ENCODE measurements around the gene PTER. TPM values are rescaled to one million over a fixed set of nuclear protein-coding genes. Genes with fewer than 3 reads are reported as not detected.

PTER gene
- total RNA-seq, 6 experiments from 2014 or later = 8.5 to 31.8 (median 12.2) TPM

GRCh38 chr10:16441173-16441840 is 4.5 kb downstream of the PTER start:
- no peaks in the 10 kb centered on the region for H3K27me3 ChIP-seq
- H3K27ac ChIP-seq = no peak overlapping the region
- H3K4me1 ChIP-seq = peaks cover 0 to 23% (median 7%) of the 10 kb centered on the region in 4 donors
- WGBS (ENCODE audit: insufficient coverage, low coverage, low lambda C conversion rate, missing lambda C conversion rate) = 75% methylated on average over 9 of the region's 9 CpGs
- no peak for TF ChIP-seq POLR2A (IDR thresholded peaks at IDR 0.05)
- intact Hi-C loops (cut with DNase I) = no loop called here
- no peak overlapping the region for H3K4me3 ChIP-seq
- no peaks in the 10 kb centered on the region for H3K9me3 ChIP-seq
- ATAC-seq (no peak), DNase-seq (no peak)
- H3K36me3 ChIP-seq = no peaks in the 10 kb centered on the region

GRCh38 chr10:16442914-16443313 is 6.1 kb downstream of the PTER start:
- no peak for ATAC-seq
- H3K27me3 ChIP-seq = no peaks in the 10 kb centered on the region
- WGBS (ENCODE audit: insufficient coverage, low coverage, low lambda C conversion rate, missing lambda C conversion rate) = 100% methylated on average over 1 of the region's 1 CpG
- H3K4me3 ChIP-seq = no peak overlapping the region
- no peaks in the 10 kb centered on the region for H3K36me3 ChIP-seq
- no peak overlapping the region for H3K27ac ChIP-seq
- H3K9me3 ChIP-seq = no peaks in the 10 kb centered on the region
- no peak for DNase-seq
- intact Hi-C loops (cut with DNase I) = no loop called here
- TF ChIP-seq POLR2A (IDR thresholded peaks at IDR 0.05) (no peak), CTCF (IDR thresholded peaks at IDR 0.05) (no peak)
- peaks cover 0 to 17% (median 7%) of the 10 kb centered on the region in 4 donors for H3K4me1 ChIP-seq

GRCh38 chr10:16445770-16446469 is 9.1 kb downstream of the PTER start:
- Histone ChIP-seq H3K9me3 (no peaks in the 10 kb centered on the region), H3K36me3 (no peaks in the 10 kb centered on the region), H3K27ac (no peak overlapping the region), H3K4me1 (peaks cover 0 to under 1% (median 0%) of the 10 kb centered on the region in 4 donors), H3K4me3 (no peak overlapping the region), H3K27me3 (no peaks in the 10 kb centered on the region)
- no peak for TF ChIP-seq POLR2A (IDR thresholded peaks at IDR 0.05)
- no peak for TF ChIP-seq CTCF (IDR thresholded peaks at IDR 0.05)
- WGBS (ENCODE audit: insufficient coverage, low coverage, low lambda C conversion rate, missing lambda C conversion rate) = 92% methylated on average over 7 of the region's 9 CpGs
- ATAC-seq (no peak), DNase-seq (no peak)
- intact Hi-C loops (cut with DNase I) = no loop called here

- 67% methylated on average over 3 of the region's 5 CpGs for WGBS (ENCODE audit: insufficient coverage, low coverage, low lambda C conversion rate, missing lambda C conversion rate)
- ATAC-seq = no peak
- DNase-seq = no peak
- Histone ChIP-seq H3K36me3 (no peaks in the 10 kb centered on the region), H3K27me3 (no peaks in the 10 kb centered on the region), H3K9me3 (no peaks in the 10 kb centered on the region), H3K4me3 (no peak overlapping the region), H3K27ac (no peak overlapping the region), H3K4me1 (no peaks in the 10 kb centered on the region)
- TF ChIP-seq CTCF (IDR thresholded peaks at IDR 0.05) (no peak), POLR2A (IDR thresholded peaks at IDR 0.05) (no peak)
- intact Hi-C loops (cut with DNase I) = no loop called here
These were observed 12.6 kb downstream of the PTER start for GRCh38 chr10:16449454-16449853.
